SK-N-SH treated with all-trans-retinoic acid at 6 μM for 48 hours (cell line): ENCODE results near the gene STIMATE.

Source experiments
- CREB5 ChIP-seq: fragments of 250-450 bp; sonication (Bioruptor Pico); IDR thresholded peaks from 2 replicates; pipeline ENCODE4 v1.5.1; 2020; ENCODE audit warnings: low read depth, mild to moderate bottlenecking, moderate library complexity
- POU6F1 ChIP-seq: fragments of 250-450 bp; sonication (Bioruptor Pico); IDR thresholded peaks from 2 replicates; pipeline ENCODE4 v1.8.0; 2021; ENCODE audit warnings: low read depth, mild to moderate bottlenecking, moderate library complexity, borderline replicate concordance
- PPARA ChIP-seq: fragments of 250-450 bp; sonication (Bioruptor Pico); IDR thresholded peaks from 2 replicates; pipeline ENCODE4 v1.5.0; 2020; ENCODE audit warnings: mild to moderate bottlenecking, borderline replicate concordance
- RARB ChIP-seq: fragments of 250-450 bp; sonication (Bioruptor Pico); IDR thresholded peaks from 2 replicates; pipeline ENCODE4 v1.8.0; 2021; ENCODE audit warnings: mild to moderate bottlenecking, moderate library complexity
- TCF4 ChIP-seq: fragments of 250-450 bp; sonication (Bioruptor Pico); IDR thresholded peaks from 2 replicates; pipeline ENCODE4 v1.8.0; 2021; ENCODE audit warnings: mild to moderate bottlenecking, moderate library complexity, borderline replicate concordance
- ZNF565 ChIP-seq: fragments of 450-650 bp; formaldehyde crosslinking; conservative IDR thresholded peaks from 2 replicates; pipeline ENCODE4 v1.5.0; 2020; ENCODE audit warnings: low read depth, mild to moderate bottlenecking, moderate library complexity
- ZNF70 ChIP-seq: fragments of 450-650 bp; formaldehyde crosslinking; IDR thresholded peaks from 2 replicates; pipeline ENCODE4 v1.5.0; 2020; ENCODE audit warnings: mild to moderate bottlenecking, moderate library complexity
- ZNF8 ChIP-seq: fragments of 450-650 bp; formaldehyde crosslinking; IDR thresholded peaks from 2 replicates; pipeline ENCODE4 v1.5.0; 2020; ENCODE audit warnings: mild to moderate bottlenecking, moderate library complexity

- TF ChIP-seq PPARA (CRISPR knock-in tag) (no peak), RARB (CRISPR knock-in tag) (no peak), ZNF565 (CRISPR knock-in tag) (no peak), ZNF70 (CRISPR knock-in tag) (no peak), TCF4 (no peak), CREB5 (CRISPR knock-in tag) (no peak), POU6F1 (CRISPR knock-in tag) (no peak), ZNF8 (no peak)
Observed at GRCh38 chr3:52892625-52893311, 4.6 kb downstream of the STIMATE start.
